HG02798 (cell line): ENCODE results near the gene DAPK1.
A peak's percentile ranks its signal among the peaks of the same experiment; 100 is the strongest.
"Not testable (repeated sequence)": the region's sequence is repeated elsewhere in the genome, so short reads cannot be mapped to it uniquely, and the experiment has no call there.

ENCODE experiments used
- ATAC-seq: cut with Tn5 transposase; IDR thresholded peaks from one replicate; pipeline ENCODE4 v1.9.1; 2021; ENCODE audit warnings: mild to moderate bottlenecking; ENCODE audit not compliant: unreplicated experiment, poor library complexity

Gene DAPK1

GRCh38 chr9:87537625-87538024, 40.0 kb downstream of the DAPK1 start:
- ATAC-seq: no peak

- no peak for ATAC-seq
Measured at GRCh38 chr9:87540444-87541105, 42.9 kb downstream of the DAPK1 start.

- no peak for ATAC-seq
Measured at GRCh38 chr9:87541663-87542062, 44.0 kb downstream of the DAPK1 start.

- no peak for ATAC-seq
Measured at GRCh38 chr9:87542141-87542540, 44.5 kb downstream of the DAPK1 start.

- ATAC-seq: no peak
Measured at GRCh38 chr9:87543251-87543650, 45.6 kb downstream of the DAPK1 start.

- no peak for ATAC-seq
Measured at GRCh38 chr9:87545858-87546257, 48.2 kb downstream of the DAPK1 start.

- ATAC-seq: no peak
Measured at GRCh38 chr9:87546704-87547103, 49.0 kb downstream of the DAPK1 start.

GRCh38 chr9:87547671-87548081, 50.0 kb downstream of the DAPK1 start:
- ATAC-seq: no peak

- ATAC-seq: no peak
Measured at GRCh38 chr9:87548159-87548558, 50.5 kb downstream of the DAPK1 start.

GRCh38 chr9:87549088-87549487, 51.4 kb downstream of the DAPK1 start:
- not testable (repeated sequence) for ATAC-seq

- no peak for ATAC-seq
Measured at GRCh38 chr9:87549791-87550190, 52.1 kb downstream of the DAPK1 start.

- ATAC-seq: no peak
Measured at GRCh38 chr9:87550253-87550954, 52.7 kb downstream of the DAPK1 start.

- ATAC-seq: no peak
Measured at GRCh38 chr9:87551772-87552217, 54.1 kb downstream of the DAPK1 start.

GRCh38 chr9:87554171-87554910, 56.7 kb downstream of the DAPK1 start:
- ATAC-seq: no peak

GRCh38 chr9:87554976-87555375, 57.3 kb downstream of the DAPK1 start:
- ATAC-seq: no peak

- ATAC-seq: no peak
Measured at GRCh38 chr9:87556039-87556438, 58.4 kb downstream of the DAPK1 start.

- ATAC-seq: no peak
Measured at GRCh38 chr9:87556821-87557220, 59.2 kb downstream of the DAPK1 start.

- ATAC-seq: peak; percentile 38
Measured at GRCh38 chr9:87557996-87558395, 60.3 kb downstream of the DAPK1 start.

- no peak for ATAC-seq
Measured at GRCh38 chr9:87558606-87559190, 61.0 kb downstream of the DAPK1 start.

- no peak for ATAC-seq
Measured at GRCh38 chr9:87562062-87562461, 64.4 kb downstream of the DAPK1 start.
